ENCODE results near the gene CARD10. TPM values are rescaled to one million over a fixed set of nuclear protein-coding genes. Genes with fewer than 3 reads are reported as not detected.

CARD10 gene
- total and polyA plus RNA-seq, 2 of the 13 experiments (the other 11 are each of a cell fraction or from before 2014, with no cell fraction given): 35.2 to 55.8 TPM

DNA sequence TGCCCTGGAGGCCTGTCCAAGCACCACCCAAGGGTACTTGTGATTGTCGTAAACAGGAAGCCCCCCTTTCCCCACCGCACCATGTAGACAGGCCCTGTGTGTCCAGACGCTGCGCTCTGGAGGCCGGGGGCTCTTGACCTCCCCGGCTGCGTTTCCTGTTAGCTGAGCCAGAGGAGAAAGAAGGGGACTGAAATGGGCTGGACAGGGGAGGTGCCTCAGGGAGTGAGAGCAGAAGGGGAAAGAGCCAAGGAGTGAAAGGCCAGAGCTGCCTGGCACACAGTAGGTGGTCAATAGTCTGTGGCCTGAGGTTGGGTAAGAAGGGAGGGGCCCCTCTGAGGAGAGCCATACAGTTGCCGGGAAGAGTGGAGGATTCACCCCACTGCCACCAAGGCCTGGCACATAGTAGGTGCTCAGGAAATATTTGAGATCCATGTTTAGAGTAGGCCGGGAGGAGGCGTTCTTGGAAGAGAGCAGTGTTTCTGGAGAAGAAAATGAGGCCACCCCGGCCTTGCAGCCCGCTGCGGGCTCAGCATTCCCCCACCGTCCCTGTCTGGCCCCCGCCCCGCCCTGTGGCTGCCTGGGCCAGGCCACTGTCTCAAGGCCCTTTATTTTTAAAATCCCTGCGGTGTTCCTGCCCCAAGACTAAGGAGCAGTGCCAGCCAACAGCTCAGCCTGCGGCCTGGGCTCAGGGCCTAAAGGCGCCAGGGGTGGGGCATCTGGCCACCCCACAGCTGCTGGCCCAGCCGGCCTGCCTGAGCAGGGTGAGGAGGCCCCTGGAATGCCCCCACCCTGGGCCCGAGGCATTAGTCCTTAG is 27.4 kb upstream of the CARD10 start (continued):
- TF ChIP-seq, protein P1, sequence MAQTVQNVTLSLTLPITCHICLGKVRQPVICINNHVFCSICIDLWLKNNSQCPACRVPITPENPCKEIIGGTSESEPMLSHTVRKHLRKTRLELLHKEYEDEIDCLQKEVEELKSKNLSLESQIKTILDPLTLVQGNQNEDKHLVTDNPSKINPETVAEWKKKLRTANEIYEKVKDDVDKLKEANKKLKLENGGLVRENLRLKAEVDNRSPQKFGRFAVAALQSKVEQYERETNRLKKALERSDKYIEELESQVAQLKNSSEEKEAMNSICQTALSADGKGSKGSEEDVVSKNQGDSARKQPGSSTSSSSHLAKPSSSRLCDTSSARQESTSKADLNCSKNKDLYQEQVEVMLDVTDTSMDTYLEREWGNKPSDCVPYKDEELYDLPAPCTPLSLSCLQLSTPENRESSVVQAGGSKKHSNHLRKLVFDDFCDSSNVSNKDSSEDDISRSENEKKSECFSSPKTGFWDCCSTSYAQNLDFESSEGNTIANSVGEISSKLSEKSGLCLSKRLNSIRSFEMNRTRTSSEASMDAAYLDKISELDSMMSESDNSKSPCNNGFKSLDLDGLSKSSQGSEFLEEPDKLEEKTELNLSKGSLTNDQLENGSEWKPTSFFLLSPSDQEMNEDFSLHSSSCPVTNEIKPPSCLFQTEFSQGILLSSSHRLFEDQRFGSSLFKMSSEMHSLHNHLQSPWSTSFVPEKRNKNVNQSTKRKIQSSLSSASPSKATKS (CRISPR knock-in tag; IDR thresholded peaks at IDR 0.05): no peak
- TF ChIP-seq, protein P2, sequence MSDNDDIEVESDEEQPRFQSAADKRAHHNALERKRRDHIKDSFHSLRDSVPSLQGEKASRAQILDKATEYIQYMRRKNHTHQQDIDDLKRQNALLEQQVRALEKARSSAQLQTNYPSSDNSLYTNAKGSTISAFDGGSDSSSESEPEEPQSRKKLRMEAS (IDR thresholded peaks at IDR 0.05): no peak; the same call in 1 of the 2 replicates
- TF ChIP-seq ZNF230 (CRISPR knock-in tag; IDR thresholded peaks at IDR 0.05): no peak
- no peak for TF ChIP-seq ELF4 (CRISPR knock-in tag; IDR thresholded peaks at IDR 0.05; ENCODE audit: borderline replicate concordance)
- TF ChIP-seq CC2D1A (CRISPR knock-in tag; IDR thresholded peaks at IDR 0.05): no peak
- TF ChIP-seq, protein P3, sequence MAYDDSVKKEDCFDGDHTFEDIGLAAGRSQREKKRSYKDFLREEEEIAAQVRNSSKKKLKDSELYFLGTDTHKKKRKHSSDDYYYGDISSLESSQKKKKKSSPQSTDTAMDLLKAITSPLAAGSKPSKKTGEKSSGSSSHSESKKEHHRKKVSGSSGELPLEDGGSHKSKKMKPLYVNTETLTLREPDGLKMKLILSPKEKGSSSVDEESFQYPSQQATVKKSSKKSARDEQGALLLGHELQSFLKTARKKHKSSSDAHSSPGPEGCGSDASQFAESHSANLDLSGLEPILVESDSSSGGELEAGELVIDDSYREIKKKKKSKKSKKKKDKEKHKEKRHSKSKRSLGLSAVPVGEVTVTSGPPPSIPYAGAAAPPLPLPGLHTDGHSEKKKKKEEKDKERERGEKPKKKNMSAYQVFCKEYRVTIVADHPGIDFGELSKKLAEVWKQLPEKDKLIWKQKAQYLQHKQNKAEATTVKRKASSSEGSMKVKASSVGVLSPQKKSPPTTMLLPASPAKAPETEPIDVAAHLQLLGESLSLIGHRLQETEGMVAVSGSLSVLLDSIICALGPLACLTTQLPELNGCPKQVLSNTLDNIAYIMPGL (CRISPR knock-in tag; IDR thresholded peaks at IDR 0.05; ENCODE audit: borderline replicate concordance in 1 of 2, low read depth in 1 of 2): 0 out of 4 replicates have a peak, but pooled peaks of 1 of the 2 experiments have one; percentile 10
- no peak for TF ChIP-seq ZNF232 (CRISPR knock-in tag; IDR thresholded peaks at IDR 0.05; ENCODE audit: borderline replicate concordance)
- no peak for TF ChIP-seq TAF15 (IDR thresholded peaks at IDR 0.05; ENCODE audit: low read depth, low read length, poor library complexity, severe bottlenecking)
- TF ChIP-seq PRDM10 (CRISPR knock-in tag; IDR thresholded peaks at IDR 0.05; ENCODE audit: low read depth): peak; percentile 86
- TF ChIP-seq LBX2 (CRISPR knock-in tag; IDR thresholded peaks at IDR 0.05; ENCODE audit: borderline replicate concordance): no peak
- TF ChIP-seq FOXA3 (CRISPR knock-in tag; IDR thresholded peaks at IDR 0.05): no peak; the same call in 1 of the 2 replicates
- no peak for TF ChIP-seq MBNL3 (CRISPR knock-in tag; conservative IDR thresholded peaks at IDR 0.05)
- no peak; the same call in 1 of the 2 replicates for TF ChIP-seq ZMYM3 (CRISPR knock-in tag; IDR thresholded peaks at IDR 0.05)
- no peak for TF ChIP-seq ZNF136 (CRISPR knock-in tag; IDR thresholded peaks at IDR 0.05; ENCODE audit: low read depth)
- no peak for TF ChIP-seq KDM3A (CRISPR knock-in tag; IDR thresholded peaks at IDR 0.05; ENCODE audit: low read depth)
- TF ChIP-seq ETV5 (CRISPR knock-in tag; IDR thresholded peaks at IDR 0.05; ENCODE audit: borderline replicate concordance): peak; percentile 61; the same call in 1 of the 2 replicates
- no peak for TF ChIP-seq GPN1 (CRISPR knock-in tag; IDR thresholded peaks at IDR 0.05; ENCODE audit: borderline replicate concordance)
- no peak for TF ChIP-seq HIVEP1 (CRISPR knock-in tag; IDR thresholded peaks at IDR 0.05)
- TF ChIP-seq ZNF747 (CRISPR knock-in tag; IDR thresholded peaks at IDR 0.05; ENCODE audit: borderline replicate concordance): no peak
- TF ChIP-seq HOXA7 (CRISPR knock-in tag; IDR thresholded peaks at IDR 0.05): no peak

All from HepG2 (cell line).